HL-60 (cell line): Measurements from ENCODE around the gene CTNNA2.

Experiments used
- POLR2AphosphoS5 ChIP-seq: IDR thresholded peaks from 2 replicates; pipeline ENCODE4 v1.6.1; 2012; ENCODE audit warnings: low read depth
- REST ChIP-seq: IDR thresholded peaks from 2 replicates; pipeline ENCODE4 v1.6.1; 2012; ENCODE audit warnings: low read depth; ENCODE audit not compliant: insufficient replicate concordance
- TF ChIP-seq, protein P1 (sequence below): IDR thresholded peaks from one replicate; pipeline ENCODE4 v1.5.1; 2011; ENCODE audit warnings: low read length, control low read depth, inconsistent platforms; ENCODE audit not compliant: insufficient read depth

DNA sequence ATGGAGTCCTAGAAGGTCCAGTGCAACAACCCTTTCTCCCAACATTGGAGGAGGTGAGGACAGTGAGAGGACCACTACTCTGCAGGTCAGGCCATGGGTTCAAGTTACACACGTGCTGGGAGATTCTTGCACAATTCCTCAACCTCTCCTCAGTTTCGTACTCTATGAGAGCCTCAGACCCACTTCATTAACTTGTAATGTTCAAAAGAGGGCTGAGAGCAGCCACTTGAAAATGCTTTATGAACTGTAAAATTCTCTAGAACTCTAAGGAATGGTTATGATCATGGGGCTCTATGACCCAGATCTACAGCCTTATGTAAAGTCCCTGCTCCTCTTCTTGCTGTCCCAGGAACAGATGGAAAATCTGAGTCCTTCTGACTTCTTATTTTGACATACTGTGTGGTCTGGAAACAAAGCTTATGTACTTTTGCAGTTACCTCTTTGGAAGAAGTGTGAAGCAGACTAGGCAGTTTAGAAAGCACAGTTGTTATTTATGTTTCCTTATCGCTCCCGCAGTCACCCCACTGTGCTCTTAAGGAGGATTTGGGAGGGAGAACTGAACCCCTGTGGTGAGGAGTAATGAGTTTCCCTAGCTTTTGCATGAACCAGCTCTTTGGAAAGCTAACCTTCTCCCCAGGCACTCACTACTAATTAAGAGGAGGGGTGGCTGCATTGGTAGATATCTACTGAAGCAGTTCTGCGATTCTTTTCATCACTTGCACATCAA is 495.1 kb downstream of the CTNNA2 start:
- TF ChIP-seq, protein P1, sequence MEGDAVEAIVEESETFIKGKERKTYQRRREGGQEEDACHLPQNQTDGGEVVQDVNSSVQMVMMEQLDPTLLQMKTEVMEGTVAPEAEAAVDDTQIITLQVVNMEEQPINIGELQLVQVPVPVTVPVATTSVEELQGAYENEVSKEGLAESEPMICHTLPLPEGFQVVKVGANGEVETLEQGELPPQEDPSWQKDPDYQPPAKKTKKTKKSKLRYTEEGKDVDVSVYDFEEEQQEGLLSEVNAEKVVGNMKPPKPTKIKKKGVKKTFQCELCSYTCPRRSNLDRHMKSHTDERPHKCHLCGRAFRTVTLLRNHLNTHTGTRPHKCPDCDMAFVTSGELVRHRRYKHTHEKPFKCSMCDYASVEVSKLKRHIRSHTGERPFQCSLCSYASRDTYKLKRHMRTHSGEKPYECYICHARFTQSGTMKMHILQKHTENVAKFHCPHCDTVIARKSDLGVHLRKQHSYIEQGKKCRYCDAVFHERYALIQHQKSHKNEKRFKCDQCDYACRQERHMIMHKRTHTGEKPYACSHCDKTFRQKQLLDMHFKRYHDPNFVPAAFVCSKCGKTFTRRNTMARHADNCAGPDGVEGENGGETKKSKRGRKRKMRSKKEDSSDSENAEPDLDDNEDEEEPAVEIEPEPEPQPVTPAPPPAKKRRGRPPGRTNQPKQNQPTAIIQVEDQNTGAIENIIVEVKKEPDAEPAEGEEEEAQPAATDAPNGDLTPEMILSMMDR, result no peak
- no peak for TF ChIP-seq POLR2AphosphoS5
- no peak for TF ChIP-seq REST
